SK-N-SH (cell line): ENCODE data around the gene CA5B.

Source experiments
- EP300 ChIP-seq, 2 experiments: IDR thresholded peaks; 2 replicates each; pipeline versions ENCODE4 v1.4.0 to v1.6.1; 2012; ENCODE audit warnings: borderline replicate concordance in 1 of 2, low read depth in 1 of 2, low read length in 1 of 2
- GABPA ChIP-seq: IDR thresholded peaks from 2 replicates; pipeline ENCODE4 v1.4.0; 2012; ENCODE audit warnings: low read depth, mild to moderate bottlenecking
- MXI1 ChIP-seq: IDR thresholded peaks from 2 replicates; pipeline ENCODE4 v1.6.1; 2012; ENCODE audit warnings: mild to moderate bottlenecking, low read depth, low read length, improper control_type of control experiment
- POLR2AphosphoS5 ChIP-seq: IDR thresholded peaks from 2 replicates; pipeline ENCODE4 v1.6.1; 2012; ENCODE audit warnings: low read depth, low read length
- RAD21 ChIP-seq: IDR thresholded peaks from 2 replicates; pipeline ENCODE4 v1.6.1; 2012; ENCODE audit warnings: mild to moderate bottlenecking, low read length
- TAF1 ChIP-seq: IDR thresholded peaks from 2 replicates; pipeline ENCODE4 v1.6.1; 2012; ENCODE audit warnings: low read depth, mild to moderate bottlenecking, low read length, moderate library complexity, borderline replicate concordance
- TCF12 ChIP-seq: IDR thresholded peaks from 2 replicates; pipeline ENCODE4 v1.4.0; 2012
- YY1 ChIP-seq: IDR thresholded peaks from 2 replicates; pipeline ENCODE4 v1.4.0; 2012; ENCODE audit warnings: low read depth, mild to moderate bottlenecking
- TF ChIP-seq, protein P1 (sequence below): fragments of 200-600 bp; sonication (generic); IDR thresholded peaks from 2 replicates; pipeline ENCODE4 v1.6.1; 2017; ENCODE audit warnings: antibody characterized with exemption, mild to moderate bottlenecking, moderate library complexity
- TF ChIP-seq, protein P2 (sequence below): fragments of 150-350 bp; IDR thresholded peaks from 2 replicates; pipeline ENCODE4 v1.6.1; 2016; ENCODE audit warnings: mild to moderate bottlenecking, low read depth, low read length
- TF ChIP-seq, protein P3 (sequence below): fragments of 150-350 bp; IDR thresholded peaks from 2 replicates; pipeline ENCODE4 v1.6.1; 2017; ENCODE audit warnings: antibody characterized with exemption, low read length, low read depth, borderline replicate concordance
- TF ChIP-seq, protein P4 (sequence below): IDR thresholded peaks from 2 replicates; pipeline ENCODE4 v1.6.1; 2012; ENCODE audit warnings: mild to moderate bottlenecking, low read depth, low read length, moderate library complexity
- TF ChIP-seq, protein P5 (sequence below): IDR thresholded peaks from 2 replicates; pipeline ENCODE4 v1.4.0; 2012; ENCODE audit warnings: low read depth, borderline replicate concordance

DNA sequence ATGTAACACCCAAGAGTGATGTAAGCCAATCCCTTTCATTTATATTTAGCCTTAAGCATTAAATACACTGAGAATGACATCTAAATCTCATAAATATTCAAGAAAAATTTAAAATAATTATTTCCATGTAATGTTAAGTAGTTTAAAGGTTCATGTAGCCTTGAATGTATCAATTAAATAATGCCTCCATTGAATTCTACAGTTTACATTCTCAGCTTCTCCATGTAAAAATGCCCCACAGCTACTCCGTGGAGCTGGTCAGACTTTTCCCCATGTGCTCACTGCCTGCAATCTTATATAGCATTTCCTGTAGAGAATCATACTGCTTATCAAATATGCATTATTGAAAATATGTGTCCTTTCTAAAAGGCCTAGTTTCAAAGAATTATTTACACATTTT lies 91.1 kb downstream of the CA5B start:
- TF ChIP-seq, protein P1, sequence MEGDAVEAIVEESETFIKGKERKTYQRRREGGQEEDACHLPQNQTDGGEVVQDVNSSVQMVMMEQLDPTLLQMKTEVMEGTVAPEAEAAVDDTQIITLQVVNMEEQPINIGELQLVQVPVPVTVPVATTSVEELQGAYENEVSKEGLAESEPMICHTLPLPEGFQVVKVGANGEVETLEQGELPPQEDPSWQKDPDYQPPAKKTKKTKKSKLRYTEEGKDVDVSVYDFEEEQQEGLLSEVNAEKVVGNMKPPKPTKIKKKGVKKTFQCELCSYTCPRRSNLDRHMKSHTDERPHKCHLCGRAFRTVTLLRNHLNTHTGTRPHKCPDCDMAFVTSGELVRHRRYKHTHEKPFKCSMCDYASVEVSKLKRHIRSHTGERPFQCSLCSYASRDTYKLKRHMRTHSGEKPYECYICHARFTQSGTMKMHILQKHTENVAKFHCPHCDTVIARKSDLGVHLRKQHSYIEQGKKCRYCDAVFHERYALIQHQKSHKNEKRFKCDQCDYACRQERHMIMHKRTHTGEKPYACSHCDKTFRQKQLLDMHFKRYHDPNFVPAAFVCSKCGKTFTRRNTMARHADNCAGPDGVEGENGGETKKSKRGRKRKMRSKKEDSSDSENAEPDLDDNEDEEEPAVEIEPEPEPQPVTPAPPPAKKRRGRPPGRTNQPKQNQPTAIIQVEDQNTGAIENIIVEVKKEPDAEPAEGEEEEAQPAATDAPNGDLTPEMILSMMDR: no peak
- TF ChIP-seq TAF1 (no peak), EP300 (IDR thresholded peaks at IDR 0.05; ENCODE audit: borderline replicate concordance in 1 of 2, low read depth in 1 of 2, low read length in 1 of 2) (no peak), POLR2AphosphoS5 (no peak), MXI1 (no peak), YY1 (no peak), GABPA (no peak), RAD21 (no peak), TCF12 (no peak)
- TF ChIP-seq, protein P2, sequence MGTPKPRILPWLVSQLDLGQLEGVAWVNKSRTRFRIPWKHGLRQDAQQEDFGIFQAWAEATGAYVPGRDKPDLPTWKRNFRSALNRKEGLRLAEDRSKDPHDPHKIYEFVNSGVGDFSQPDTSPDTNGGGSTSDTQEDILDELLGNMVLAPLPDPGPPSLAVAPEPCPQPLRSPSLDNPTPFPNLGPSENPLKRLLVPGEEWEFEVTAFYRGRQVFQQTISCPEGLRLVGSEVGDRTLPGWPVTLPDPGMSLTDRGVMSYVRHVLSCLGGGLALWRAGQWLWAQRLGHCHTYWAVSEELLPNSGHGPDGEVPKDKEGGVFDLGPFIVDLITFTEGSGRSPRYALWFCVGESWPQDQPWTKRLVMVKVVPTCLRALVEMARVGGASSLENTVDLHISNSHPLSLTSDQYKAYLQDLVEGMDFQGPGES: no peak
- TF ChIP-seq, protein P3, sequence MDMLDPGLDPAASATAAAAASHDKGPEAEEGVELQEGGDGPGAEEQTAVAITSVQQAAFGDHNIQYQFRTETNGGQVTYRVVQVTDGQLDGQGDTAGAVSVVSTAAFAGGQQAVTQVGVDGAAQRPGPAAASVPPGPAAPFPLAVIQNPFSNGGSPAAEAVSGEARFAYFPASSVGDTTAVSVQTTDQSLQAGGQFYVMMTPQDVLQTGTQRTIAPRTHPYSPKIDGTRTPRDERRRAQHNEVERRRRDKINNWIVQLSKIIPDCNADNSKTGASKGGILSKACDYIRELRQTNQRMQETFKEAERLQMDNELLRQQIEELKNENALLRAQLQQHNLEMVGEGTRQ: no peak
- TF ChIP-seq, protein P4, sequence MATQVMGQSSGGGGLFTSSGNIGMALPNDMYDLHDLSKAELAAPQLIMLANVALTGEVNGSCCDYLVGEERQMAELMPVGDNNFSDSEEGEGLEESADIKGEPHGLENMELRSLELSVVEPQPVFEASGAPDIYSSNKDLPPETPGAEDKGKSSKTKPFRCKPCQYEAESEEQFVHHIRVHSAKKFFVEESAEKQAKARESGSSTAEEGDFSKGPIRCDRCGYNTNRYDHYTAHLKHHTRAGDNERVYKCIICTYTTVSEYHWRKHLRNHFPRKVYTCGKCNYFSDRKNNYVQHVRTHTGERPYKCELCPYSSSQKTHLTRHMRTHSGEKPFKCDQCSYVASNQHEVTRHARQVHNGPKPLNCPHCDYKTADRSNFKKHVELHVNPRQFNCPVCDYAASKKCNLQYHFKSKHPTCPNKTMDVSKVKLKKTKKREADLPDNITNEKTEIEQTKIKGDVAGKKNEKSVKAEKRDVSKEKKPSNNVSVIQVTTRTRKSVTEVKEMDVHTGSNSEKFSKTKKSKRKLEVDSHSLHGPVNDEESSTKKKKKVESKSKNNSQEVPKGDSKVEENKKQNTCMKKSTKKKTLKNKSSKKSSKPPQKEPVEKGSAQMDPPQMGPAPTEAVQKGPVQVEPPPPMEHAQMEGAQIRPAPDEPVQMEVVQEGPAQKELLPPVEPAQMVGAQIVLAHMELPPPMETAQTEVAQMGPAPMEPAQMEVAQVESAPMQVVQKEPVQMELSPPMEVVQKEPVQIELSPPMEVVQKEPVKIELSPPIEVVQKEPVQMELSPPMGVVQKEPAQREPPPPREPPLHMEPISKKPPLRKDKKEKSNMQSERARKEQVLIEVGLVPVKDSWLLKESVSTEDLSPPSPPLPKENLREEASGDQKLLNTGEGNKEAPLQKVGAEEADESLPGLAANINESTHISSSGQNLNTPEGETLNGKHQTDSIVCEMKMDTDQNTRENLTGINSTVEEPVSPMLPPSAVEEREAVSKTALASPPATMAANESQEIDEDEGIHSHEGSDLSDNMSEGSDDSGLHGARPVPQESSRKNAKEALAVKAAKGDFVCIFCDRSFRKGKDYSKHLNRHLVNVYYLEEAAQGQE: no peak
- TF ChIP-seq, protein P5, sequence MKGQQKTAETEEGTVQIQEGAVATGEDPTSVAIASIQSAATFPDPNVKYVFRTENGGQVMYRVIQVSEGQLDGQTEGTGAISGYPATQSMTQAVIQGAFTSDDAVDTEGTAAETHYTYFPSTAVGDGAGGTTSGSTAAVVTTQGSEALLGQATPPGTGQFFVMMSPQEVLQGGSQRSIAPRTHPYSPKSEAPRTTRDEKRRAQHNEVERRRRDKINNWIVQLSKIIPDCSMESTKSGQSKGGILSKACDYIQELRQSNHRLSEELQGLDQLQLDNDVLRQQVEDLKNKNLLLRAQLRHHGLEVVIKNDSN: no peak
